ENCODE results near the gene PTRHD1. TPM values are rescaled to one million over a fixed set of nuclear protein-coding genes. Genes with fewer than 3 reads are reported as not detected.

Gene PTRHD1
- total RNA-seq, 4 donors from 2014 or later: 10.2 to 35.1 (median 23.3) TPM

DNA sequence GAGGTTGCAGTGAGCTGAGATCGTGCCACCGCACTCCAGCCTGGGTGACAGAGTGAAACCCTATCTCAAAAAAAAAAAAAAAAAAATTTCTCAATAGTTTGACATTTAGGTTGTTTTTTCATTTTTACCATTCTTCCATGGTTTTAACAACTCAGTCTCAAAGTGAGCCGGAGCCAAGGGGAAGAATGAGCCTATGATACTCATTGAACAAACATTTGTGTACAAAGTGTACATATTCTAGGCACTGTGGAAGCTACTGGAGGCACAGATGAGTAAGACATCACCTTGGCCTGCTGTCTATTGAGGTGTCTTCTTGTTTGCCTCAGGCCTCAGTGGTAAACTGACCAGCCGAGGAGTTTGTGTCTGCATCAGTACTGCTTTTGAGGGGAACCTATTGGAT lies 22.0 kb upstream of the PTRHD1 start:
- TF ChIP-seq, protein P1, sequence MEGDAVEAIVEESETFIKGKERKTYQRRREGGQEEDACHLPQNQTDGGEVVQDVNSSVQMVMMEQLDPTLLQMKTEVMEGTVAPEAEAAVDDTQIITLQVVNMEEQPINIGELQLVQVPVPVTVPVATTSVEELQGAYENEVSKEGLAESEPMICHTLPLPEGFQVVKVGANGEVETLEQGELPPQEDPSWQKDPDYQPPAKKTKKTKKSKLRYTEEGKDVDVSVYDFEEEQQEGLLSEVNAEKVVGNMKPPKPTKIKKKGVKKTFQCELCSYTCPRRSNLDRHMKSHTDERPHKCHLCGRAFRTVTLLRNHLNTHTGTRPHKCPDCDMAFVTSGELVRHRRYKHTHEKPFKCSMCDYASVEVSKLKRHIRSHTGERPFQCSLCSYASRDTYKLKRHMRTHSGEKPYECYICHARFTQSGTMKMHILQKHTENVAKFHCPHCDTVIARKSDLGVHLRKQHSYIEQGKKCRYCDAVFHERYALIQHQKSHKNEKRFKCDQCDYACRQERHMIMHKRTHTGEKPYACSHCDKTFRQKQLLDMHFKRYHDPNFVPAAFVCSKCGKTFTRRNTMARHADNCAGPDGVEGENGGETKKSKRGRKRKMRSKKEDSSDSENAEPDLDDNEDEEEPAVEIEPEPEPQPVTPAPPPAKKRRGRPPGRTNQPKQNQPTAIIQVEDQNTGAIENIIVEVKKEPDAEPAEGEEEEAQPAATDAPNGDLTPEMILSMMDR (IDR thresholded peaks at IDR 0.05; ENCODE audit: low read depth): no peak

DNA sequence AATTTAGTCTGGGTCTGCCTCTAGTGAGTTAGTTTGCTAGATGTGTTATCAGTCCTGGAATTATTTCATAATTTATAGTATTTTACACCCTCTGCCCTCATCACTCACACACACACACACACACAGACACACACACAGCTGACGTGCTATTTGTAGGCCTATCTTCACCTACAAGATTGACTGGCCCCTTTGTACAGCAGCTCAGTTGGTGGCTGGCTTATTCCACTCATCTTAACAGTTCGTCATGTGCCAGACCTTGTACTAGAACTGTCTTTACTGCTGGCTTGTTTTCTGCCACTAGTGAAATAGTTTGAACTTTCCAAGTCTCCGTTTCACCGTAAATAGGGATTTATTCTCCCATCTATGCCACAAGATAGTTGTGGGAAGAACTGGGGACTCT lies 21.3 kb upstream of the PTRHD1 start:
- TF ChIP-seq, protein P1 (IDR thresholded peaks at IDR 0.05; ENCODE audit: low read depth): no peak

DNA sequence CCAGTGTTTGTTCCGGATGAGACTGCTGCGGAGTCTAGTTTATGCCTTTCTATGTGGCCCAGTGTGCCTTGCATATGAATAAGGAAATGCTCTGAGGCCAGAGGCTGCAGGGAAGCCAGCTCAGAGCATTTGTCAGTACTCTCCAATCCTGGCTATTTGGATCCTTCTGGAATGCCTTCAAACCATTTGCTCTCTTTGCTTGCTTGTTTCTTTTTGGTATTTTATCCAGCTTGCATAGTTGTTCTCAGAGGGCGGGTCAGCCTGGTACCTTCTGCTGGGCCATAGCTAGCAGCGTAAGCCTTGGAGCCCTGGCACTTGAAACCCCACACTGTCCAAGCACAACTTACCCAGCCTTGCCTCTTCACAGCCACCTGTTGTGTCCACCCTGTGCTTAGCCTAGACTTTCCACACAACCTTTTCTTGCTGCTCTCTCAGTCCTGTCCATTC lies 20.5 kb upstream of the PTRHD1 start:
- TF ChIP-seq, protein P1 (IDR thresholded peaks at IDR 0.05; ENCODE audit: low read depth): no peak

DNA sequence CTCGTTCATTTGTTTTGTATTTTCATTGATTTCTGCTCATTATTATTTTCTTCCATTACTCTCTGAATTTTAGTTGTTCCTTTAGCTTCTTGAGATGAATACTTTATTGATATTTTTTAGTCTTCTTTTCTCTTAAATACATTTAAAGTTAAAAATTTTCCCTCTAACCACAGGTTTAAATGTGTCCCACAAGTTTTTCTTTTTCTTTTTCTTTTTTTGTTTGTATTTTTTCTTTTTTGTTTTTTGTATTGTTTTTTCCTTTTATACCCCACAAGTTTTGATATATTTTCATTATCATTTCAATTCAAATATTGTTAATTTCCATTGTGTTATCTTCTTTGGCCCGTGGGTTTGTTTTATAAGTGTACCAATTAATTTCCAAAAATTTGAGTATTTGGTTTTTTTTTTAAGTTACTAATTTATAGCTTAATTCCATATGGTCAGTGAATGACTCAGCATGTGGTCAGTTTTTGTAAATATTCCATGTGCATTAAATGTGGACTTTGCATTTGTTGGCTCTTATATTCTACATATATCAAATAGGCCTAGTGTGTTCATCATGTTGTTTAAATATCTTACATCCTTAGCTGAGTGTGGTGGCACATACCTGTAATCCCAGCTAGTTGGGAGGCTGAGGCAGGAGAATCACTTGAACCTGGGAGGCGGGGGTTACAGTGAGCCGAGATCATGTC lies 16.3 kb upstream of the PTRHD1 start:
- TF ChIP-seq, protein P1 (IDR thresholded peaks at IDR 0.05; ENCODE audit: low read depth): no peak

DNA sequence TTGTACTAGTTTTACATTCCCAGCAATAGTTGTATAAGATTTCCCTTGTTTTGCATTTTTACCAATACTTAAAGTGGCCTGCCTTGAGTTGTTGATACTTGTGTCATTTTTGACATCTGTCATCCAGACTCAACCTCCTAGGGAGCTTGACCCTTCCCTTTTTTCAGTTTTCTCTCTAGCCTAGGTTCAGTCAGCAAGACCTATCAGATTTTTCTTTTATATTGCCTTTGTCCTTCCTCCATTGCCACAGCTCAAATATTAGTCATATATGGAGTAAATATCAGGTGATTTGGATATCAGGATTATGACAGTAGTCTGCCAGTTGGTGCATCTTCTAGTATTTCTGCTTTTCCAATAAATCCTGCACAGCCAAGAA lies 13.5 kb upstream of the PTRHD1 start:
- TF ChIP-seq, protein P1 (IDR thresholded peaks at IDR 0.05; ENCODE audit: low read depth): no peak

DNA sequence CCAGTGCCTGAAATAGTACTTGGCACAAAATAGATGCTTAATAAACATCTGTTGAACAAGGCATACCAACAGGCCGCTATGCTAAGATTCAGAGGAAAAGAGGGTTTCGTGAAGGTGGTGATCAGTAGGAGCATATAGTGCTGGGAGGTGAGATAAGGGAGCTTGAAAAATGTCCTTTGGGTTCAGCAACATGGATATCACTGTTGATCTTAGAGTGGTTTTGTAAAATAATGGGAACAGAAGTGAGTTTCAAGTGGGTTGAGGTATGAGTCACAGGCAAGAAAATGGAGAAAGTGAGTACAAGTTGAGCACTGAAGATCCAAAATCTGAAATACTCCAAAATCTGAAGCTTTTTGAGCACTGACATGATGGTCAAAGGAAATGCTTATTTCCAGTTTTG lies 4.5 kb upstream of the PTRHD1 start:
- TF ChIP-seq, protein P1 (IDR thresholded peaks at IDR 0.05; ENCODE audit: low read depth): no peak

DNA sequence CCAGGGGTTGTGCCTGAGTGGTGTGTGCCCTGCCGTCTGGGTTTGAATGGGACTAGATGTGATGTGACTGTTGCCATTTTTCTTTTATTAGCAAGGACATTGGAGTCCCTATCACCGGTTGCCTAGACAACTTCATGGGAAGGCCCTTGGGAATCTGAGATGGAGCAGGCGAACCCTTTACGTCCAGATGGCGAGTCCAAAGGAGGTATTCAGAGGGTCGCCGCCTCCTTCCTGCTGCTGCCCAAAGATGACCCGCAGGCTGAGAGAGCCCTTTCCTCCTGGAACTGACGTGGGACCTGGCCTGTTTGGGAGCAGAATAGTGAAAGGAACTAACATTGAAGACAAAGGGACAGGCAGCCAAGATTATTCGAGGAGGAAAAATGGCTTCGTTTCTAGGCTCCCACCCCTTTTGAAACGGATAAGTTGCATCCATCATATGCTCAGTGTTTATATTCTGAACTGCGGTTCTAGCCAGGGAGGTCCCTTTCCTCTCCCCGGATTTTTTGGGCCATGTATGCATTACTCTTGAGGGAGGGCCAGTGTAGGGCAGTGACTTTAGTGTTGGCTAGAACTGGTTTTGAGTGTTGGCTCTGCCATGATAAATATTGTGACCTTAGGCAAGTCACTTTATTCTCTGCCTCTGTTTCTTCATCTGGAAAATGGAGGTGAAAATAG lies 707 bp upstream of the PTRHD1 start:
- TF ChIP-seq, protein P1 (IDR thresholded peaks at IDR 0.05; ENCODE audit: low read depth): no peak
